ENCODE measurements around the gene TNFSF11. TPM values are rescaled to one million over a fixed set of nuclear protein-coding genes. Genes with fewer than 3 reads are reported as not detected.

Gene TNFSF11
- total RNA-seq, 1 donor from 2014 or later, result not detected

- DNase-seq (ENCODE audit: low spot score), result no peak
These were observed 79.7 kb downstream of the TNFSF11 start for GRCh38 chr13:42653679-42654078.

GRCh38 chr13:42654212-42654611 is 80.3 kb downstream of the TNFSF11 start:
- no peak for DNase-seq (ENCODE audit: low spot score)

- DNase-seq (ENCODE audit: low spot score), result no peak
These were observed 80.8 kb downstream of the TNFSF11 start for GRCh38 chr13:42654722-42655121.

- no peak for DNase-seq (ENCODE audit: low spot score)
These were observed 82.2 kb downstream of the TNFSF11 start for GRCh38 chr13:42656161-42656560.

GRCh38 chr13:42656958-42657357 is 83.0 kb downstream of the TNFSF11 start:
- DNase-seq (ENCODE audit: low spot score), result no peak

Other genes with a start within 250 kb of the TNFSF11 start
- gene FAM216B, start 207.4 kb downstream of the TNFSF11 start, total RNA-seq, result not detected